K562 (cell line): ENCODE measurements around the gene CNRIP1. TPM values are rescaled to one million over a fixed set of nuclear protein-coding genes. Genes with fewer than 3 reads are reported as not detected.

ENCODE experiments used
- ATAC-seq: fragments of 200-7000 bp; cut with Tn5 transposase; 3 replicates; pipeline ENCODE4 v1.9.1; 2020; ENCODE audit warnings: moderate library complexity
- BruUV-seq: library from RNA; stranded (reverse); fragments of 400-500 nt; replicated peaks from 2 replicates; lab custom pipeline; 2021; lab: Mats Ljungman, UMichigan
- CTCF ChIA-PET: fragments of 300-600 bp; formaldehyde crosslinking; extraction: SDS; loops from one replicate; lab custom pipeline; 2021; ENCODE audit warnings: low intra/inter-chr PET ratio; lab: Yijun Ruan, JAX
- POLR2A ChIA-PET: fragments of 300-600, 350-650 bp; sonication (Branson Sonifier 250); formaldehyde crosslinking; extraction: SDS; loops from one replicate; lab custom pipeline; 2021; ENCODE audit warnings: antibody characterized with exemption, inconsistent platforms; lab: Yijun Ruan, JAX
- DNase-seq, 4 experiments: peaks; one replicate each; pipeline versions ENCODE4 v3.0.0 to v3.0.0-alpha.2; 2011 to 2018; ENCODE audit warnings: low spot score in 3 of 4, mixed read lengths in 3 of 4; ENCODE audit errors: extremely low read depth in 1 of 4
- FAIRE-seq: peaks from 2 replicates; lab custom pipeline; 2011; peaks lifted over from hg19 to GRCh38; lab: Jason Lieb, UNC
- H2AFZ ChIP-seq: 2 replicates; pipeline ENCODE4 v1.6.0; 2011; ENCODE audit warnings: low read depth, low read length, control low read depth, inconsistent platforms
- H3K27ac ChIP-seq: fragments of 200-600 bp; 3 replicates; pipeline ENCODE4 v1.8.0; 2011; ENCODE audit warnings: low read depth, mild to moderate bottlenecking, control low read depth, inconsistent platforms, low read length, moderate library complexity, mixed read lengths; ENCODE audit errors: extremely low read depth
- H3K27me3 ChIP-seq, 2 experiments: fragments of 300-600 bp in 1 of 2; 2 replicates in 1 of 2; 3 replicates in 1 of 2; pipeline versions ENCODE4 v1.6.0 to v1.8.0; 2011; ENCODE audit warnings: inconsistent platforms in 2 of 2, low read length in 2 of 2, mild to moderate bottlenecking in 1 of 2, mixed read lengths in 1 of 2, moderate library complexity in 1 of 2; ENCODE audit not compliant: control insufficient read depth in 2 of 2, insufficient read depth in 2 of 2
- H3K36me3 ChIP-seq: fragments of 300-600 bp; 3 replicates; pipeline ENCODE4 v1.8.0; 2011; ENCODE audit warnings: mild to moderate bottlenecking, low read length, inconsistent platforms; ENCODE audit not compliant: control insufficient read depth, insufficient read depth
- H3K4me1 ChIP-seq, 2 experiments: fragments of 200-600 bp in 1 of 2; replicated peaks in 1 of 2; 2 replicates in 1 of 2; 3 replicates in 1 of 2; pipeline versions ENCODE4 v1.5.1 to v1.8.0; 2011; ENCODE audit warnings: inconsistent platforms in 2 of 2, low read length in 2 of 2, mild to moderate bottlenecking in 1 of 2, mixed read lengths in 1 of 2, moderate library complexity in 1 of 2; ENCODE audit not compliant: control insufficient read depth in 2 of 2, insufficient read depth in 2 of 2
- H3K4me2 ChIP-seq: 2 replicates; pipeline ENCODE4 v1.6.1; 2011; ENCODE audit warnings: low read length, control low read depth, inconsistent platforms, mixed read lengths; ENCODE audit not compliant: insufficient read depth
- H3K4me3 ChIP-seq: fragments of 200-600 bp; sonication (generic), shearing (Covaris generic); 2 replicates; pipeline ENCODE4 v1.5.1; 2016; ENCODE audit warnings: control low read depth, inconsistent platforms
- H3K79me2 ChIP-seq: fragments of 200-600 bp; 3 replicates; pipeline ENCODE4 v1.8.0; 2011; ENCODE audit warnings: low read length, inconsistent platforms; ENCODE audit not compliant: control insufficient read depth, insufficient read depth
- H3K9ac ChIP-seq, 2 experiments: 2 replicates each; pipeline versions ENCODE4 v1.6.0 to v1.6.1; 2011; ENCODE audit warnings: low read depth in 2 of 2, low read length in 2 of 2, control low read depth in 1 of 2, inconsistent platforms in 1 of 2, mild to moderate bottlenecking in 1 of 2, mixed read lengths in 1 of 2; ENCODE audit not compliant: insufficient read depth in 1 of 2
- H3K9me1 ChIP-seq: one replicate; pipeline ENCODE4 v1.6.0; 2011; ENCODE audit warnings: inconsistent platforms, mild to moderate bottlenecking, low read length, moderate library complexity; ENCODE audit not compliant: control insufficient read depth, insufficient read depth
- H3K9me3 ChIP-seq: replicated peaks from 2 replicates; pipeline ENCODE4 v1.5.1; 2011; ENCODE audit warnings: low read depth, low read length, inconsistent platforms; ENCODE audit not compliant: control insufficient read depth, insufficient read depth
- H4K20me1 ChIP-seq: replicated peaks from 2 replicates; pipeline ENCODE4 v1.6.1; 2011; ENCODE audit warnings: low read length, inconsistent platforms, mixed read lengths; ENCODE audit not compliant: control insufficient read depth, insufficient read depth
- ARID1B ChIP-seq: fragments of 450-650 bp; IDR thresholded peaks from 2 replicates; pipeline ENCODE4 v1.6.1; 2016; ENCODE audit warnings: antibody characterized with exemption, mild to moderate bottlenecking, inconsistent platforms
- HDAC6 ChIP-seq: IDR thresholded peaks from 2 replicates; pipeline ENCODE4 v1.6.1; 2012; ENCODE audit warnings: low read depth, mild to moderate bottlenecking, control low read depth, inconsistent platforms, low read length, moderate library complexity
- POLR3A ChIP-seq: IDR thresholded peaks from 2 replicates; pipeline ENCODE4 v1.6.1; 2011; ENCODE audit warnings: borderline replicate concordance, mild to moderate bottlenecking, moderate library complexity; ENCODE audit not compliant: insufficient read length, insufficient read depth; ENCODE audit errors: extremely low read depth
- SAP30 ChIP-seq: fragments of 200-600 bp; sonication (generic); IDR thresholded peaks from 2 replicates; pipeline ENCODE4 v1.6.1; 2012; ENCODE audit warnings: borderline replicate concordance, low read depth, mild to moderate bottlenecking, moderate library complexity, low read length, control low read depth, inconsistent platforms; ENCODE audit not compliant: insufficient read depth, poor library complexity, severe bottlenecking
- TEAD1 ChIP-seq, 2 experiments: fragments of 450-650 bp in 1 of 2; sonication (generic) in 1 of 2; formaldehyde crosslinking; IDR thresholded peaks; 2 replicates each; pipeline versions ENCODE4 v1.4.0 to v1.8.0; 2020 to 2022; ENCODE audit warnings: mild to moderate bottlenecking in 2 of 2, missing genetic modification reagents in 1 of 2
- ZNF644 ChIP-seq: fragments of 200-800 bp; sonication (Bioruptor generic); IDR thresholded peaks from 2 replicates; pipeline ENCODE4 v1.6.1; 2016; ENCODE audit warnings: low read depth, missing genetic modification characterization, missing compliant biosample characterization
- ZNF780A ChIP-seq: fragments of 250-450 bp; sonication (Bioruptor Pico); IDR thresholded peaks from 2 replicates; pipeline ENCODE4 v1.5.0; 2021; ENCODE audit warnings: mild to moderate bottlenecking
- WGBS: fragments of 100-300 bp; shearing (Covaris generic); methylation state at CpG from one replicate; pipeline ENCODE4 v1.1.6; 2016; ENCODE audit warnings: low coverage, mixed read lengths; ENCODE audit not compliant: insufficient coverage; ENCODE audit errors: missing lambda C conversion rate; 5-methylcytosine and 5-hydroxymethylcytosine counted together
- in situ Hi-C: fragments of 300-500 bp; cut with MboI; formaldehyde crosslinking; loops from 4 replicates; pipeline ENCODE4 v1.15.0; 2018; ENCODE audit warnings: inconsistent platforms, mixed read lengths
- intact Hi-C: fragments of 100-400 bp; cut with micrococcal nuclease; formaldehyde crosslinking; loops from 2 replicates; pipeline ENCODE4 v1.14.2; 2022
- polyA plus RNA-seq, 8 experiments: library from polyadenylated mRNA; depleted of rRNA in 4 of 8; stranded (reverse) in 5 of 8; unstranded in 3 of 8; fragments of >200 nt; fragmentation: Nextera tagmentation in 2 of 8; fragmentation: Illumina TruSeq in 1 of 8; extraction: Ambion mirVana in 2 of 8; extraction: Trizol in 1 of 8; gene quantifications; 2 replicates each; pipeline versions ENCODE4 v1.2.1 to v1.2.3, GENCODE V29; 2011 to 2014; ENCODE audit warnings: inconsistent platforms in 1 of 8, missing spikeins in 1 of 8
- total RNA-seq, 7 experiments: library from RNA; depleted of rRNA in 6 of 7; stranded (reverse); fragments of >200 nt in 6 of 7; fragmentation: Illumina TruSeq in 2 of 7; extraction: Trizol in 2 of 7; gene quantifications; 2 replicates each; pipeline versions ENCODE4 v1.2.1 to v1.2.3, GENCODE V29; 2011 to 2021; ENCODE audit warnings: low replicate concordance in 1 of 7
- TF ChIP-seq, protein P1 (sequence below): fragments of 250-450 bp; sonication (Bioruptor Pico); IDR thresholded peaks from 2 replicates; pipeline ENCODE4 v1.8.0; 2021; ENCODE audit warnings: mild to moderate bottlenecking, moderate library complexity
- TF ChIP-seq, protein P2 (sequence below): sonication (generic); formaldehyde crosslinking; IDR thresholded peaks from 2 replicates; pipeline ENCODE4 v1.8.1; 2022; ENCODE audit warnings: missing genetic modification reagents

CNRIP1 gene
- total and polyA plus RNA-seq, 9 of the 15 experiments (the other 6 are each of a cell fraction or from before 2014, with no cell fraction given), result 0.59 to 2.1 (median 1.5) TPM

DNA sequence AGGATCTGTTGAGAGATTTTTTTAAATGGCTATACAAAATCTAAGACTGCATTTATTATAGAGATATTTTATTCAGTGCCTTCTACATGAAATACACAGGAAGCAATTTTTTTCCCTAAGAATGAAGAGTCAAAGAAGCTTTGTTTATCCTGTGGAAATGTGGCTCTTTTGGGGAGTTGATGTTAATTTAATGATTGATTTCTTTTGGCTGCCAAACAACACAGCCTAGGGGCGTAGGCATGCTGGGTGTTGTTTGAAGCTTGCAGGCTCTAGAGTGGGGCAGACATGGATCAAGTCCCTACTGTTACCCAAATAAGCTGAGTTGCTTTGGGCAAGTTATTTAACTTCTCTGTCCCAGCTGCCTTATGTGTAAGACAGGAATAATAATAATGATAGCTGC is 24.3 kb upstream of the CNRIP1 start:
- no peak overlapping the region for H2AFZ ChIP-seq
- H3K27ac ChIP-seq, result no peak overlapping the region
- no peaks in the 10 kb centered on the region for H3K9me3 ChIP-seq
- in situ Hi-C loops, result no loop called here
- H3K4me3 ChIP-seq, result no peak overlapping the region
- TF ChIP-seq HDAC6 (no peak), TEAD1 (CRISPR knock-in tag; IDR thresholded peaks at IDR 0.05) (no peak), ARID1B (no peak), ZNF644 (tag) (no peak), ZNF780A (CRISPR knock-in tag) (no peak), POLR3A (no peak), SAP30 (no peak)
- TF ChIP-seq, protein P1, sequence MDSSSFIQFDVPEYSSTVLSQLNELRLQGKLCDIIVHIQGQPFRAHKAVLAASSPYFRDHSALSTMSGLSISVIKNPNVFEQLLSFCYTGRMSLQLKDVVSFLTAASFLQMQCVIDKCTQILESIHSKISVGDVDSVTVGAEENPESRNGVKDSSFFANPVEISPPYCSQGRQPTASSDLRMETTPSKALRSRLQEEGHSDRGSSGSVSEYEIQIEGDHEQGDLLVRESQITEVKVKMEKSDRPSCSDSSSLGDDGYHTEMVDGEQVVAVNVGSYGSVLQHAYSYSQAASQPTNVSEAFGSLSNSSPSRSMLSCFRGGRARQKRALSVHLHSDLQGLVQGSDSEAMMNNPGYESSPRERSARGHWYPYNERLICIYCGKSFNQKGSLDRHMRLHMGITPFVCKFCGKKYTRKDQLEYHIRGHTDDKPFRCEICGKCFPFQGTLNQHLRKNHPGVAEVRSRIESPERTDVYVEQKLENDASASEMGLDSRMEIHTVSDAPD (CRISPR knock-in tag), result no peak
- TF ChIP-seq, protein P2, sequence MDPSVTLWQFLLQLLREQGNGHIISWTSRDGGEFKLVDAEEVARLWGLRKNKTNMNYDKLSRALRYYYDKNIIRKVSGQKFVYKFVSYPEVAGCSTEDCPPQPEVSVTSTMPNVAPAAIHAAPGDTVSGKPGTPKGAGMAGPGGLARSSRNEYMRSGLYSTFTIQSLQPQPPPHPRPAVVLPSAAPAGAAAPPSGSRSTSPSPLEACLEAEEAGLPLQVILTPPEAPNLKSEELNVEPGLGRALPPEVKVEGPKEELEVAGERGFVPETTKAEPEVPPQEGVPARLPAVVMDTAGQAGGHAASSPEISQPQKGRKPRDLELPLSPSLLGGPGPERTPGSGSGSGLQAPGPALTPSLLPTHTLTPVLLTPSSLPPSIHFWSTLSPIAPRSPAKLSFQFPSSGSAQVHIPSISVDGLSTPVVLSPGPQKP (CRISPR knock-in tag), result no peak
- ATAC-seq (no peak), DNase-seq (no peak), FAIRE-seq (no peak)
- intact Hi-C loops, result no loop called here
- H3K4me2 ChIP-seq, result no peak overlapping the region
- 73% methylated on average over 1 of the region's 1 CpG for WGBS
- no peaks in the 10 kb centered on the region for H3K36me3 ChIP-seq
- BruUV-seq, result no TSS peak
- no peak overlapping the region for H3K9ac ChIP-seq
- no peaks in the 10 kb centered on the region for H3K27me3 ChIP-seq
- no peaks in the 10 kb centered on the region; a peak in 1 of 5 replicates for H3K4me1 ChIP-seq
- ChIA-PET CTCF (no interaction called here), POLR2A (interaction anchor here (0.6 kb wide), 1 partner anchor 438 kb away, joined by 3 read pairs; no protein-coding TSS in a partner anchor)
- no peaks in the 10 kb centered on the region for H3K9me1 ChIP-seq
- no peaks in the 10 kb centered on the region for H3K79me2 ChIP-seq
- no peaks in the 10 kb centered on the region for H4K20me1 ChIP-seq
